Brain microvascular endothelial cell (primary cell): ENCODE measurements around the gene MINAR2.
A peak's percentile ranks its signal among the peaks of the same experiment; 100 is the strongest.

Experiments used
- DNase-seq: peaks from one replicate; pipeline ENCODE4 v3.0.0-alpha.2; 2020
- H3K27ac ChIP-seq: fragments of 250-450 bp; sonication (Bioruptor Pico); 2 replicates; pipeline ENCODE4 v1.5.1; 2020; ENCODE audit warnings: mild to moderate bottlenecking, moderate library complexity
- H3K27me3 ChIP-seq: fragments of 250-450 bp; sonication (Bioruptor Pico); replicated peaks from 2 replicates; pipeline ENCODE4 v1.5.1; 2020; ENCODE audit warnings: mild to moderate bottlenecking
- H3K36me3 ChIP-seq: fragments of 250-450 bp; sonication (Bioruptor Pico); replicated peaks from 2 replicates; pipeline ENCODE4 v1.5.1; 2020; ENCODE audit warnings: mild to moderate bottlenecking
- H3K4me3 ChIP-seq: 2 replicates; pipeline ENCODE4 v1.5.1; 2011; ENCODE audit warnings: low read depth, mild to moderate bottlenecking, control low read depth, low read length, moderate library complexity
- CTCF ChIP-seq: IDR thresholded peaks from 2 replicates; pipeline ENCODE4 v1.5.1; 2011; ENCODE audit warnings: low read depth, mild to moderate bottlenecking, moderate library complexity, low read length, control low read depth, inconsistent platforms; ENCODE audit errors: missing control alignments
- in situ Hi-C: cut with HindIII; loops from 2 replicates; pipeline ENCODE4 v1.10.0; 2017; ENCODE audit warnings: low sequenced_read_pairs, low pct_ligation_motif_present

Gene MINAR2

GRCh38 chr5:129767927-129768380, 20.1 kb downstream of the MINAR2 start:
- TF ChIP-seq CTCF = peak; percentile 98
- Histone ChIP-seq H3K36me3 (no peaks in the 10 kb centered on the region), H3K4me3 (no peak overlapping the region), H3K27me3 (no peaks in the 10 kb centered on the region), H3K27ac (no peak overlapping the region)
- peak; percentile 90 for DNase-seq
- in situ Hi-C loops = no loop called here

- H3K36me3 ChIP-seq = no peaks in the 10 kb centered on the region
- H3K27ac ChIP-seq = no peak overlapping the region
- no peak overlapping the region for H3K4me3 ChIP-seq
- H3K27me3 ChIP-seq = no peaks in the 10 kb centered on the region
- in situ Hi-C loops = no loop called here
- TF ChIP-seq CTCF = no peak
- no peak for DNase-seq
Measured at GRCh38 chr5:129768735-129769134, 20.8 kb downstream of the MINAR2 start.

- Histone ChIP-seq H3K27ac (no peak overlapping the region), H3K36me3 (no peaks in the 10 kb centered on the region), H3K27me3 (no peaks in the 10 kb centered on the region), H3K4me3 (no peak overlapping the region)
- no peak for DNase-seq
- in situ Hi-C loops = no loop called here
- TF ChIP-seq CTCF = no peak
Measured at GRCh38 chr5:129770024-129770820, 22.3 kb downstream of the MINAR2 start.

GRCh38 chr5:129771058-129771838, 23.4 kb downstream of the MINAR2 start:
- Histone ChIP-seq H3K27ac (no peak overlapping the region), H3K27me3 (no peaks in the 10 kb centered on the region), H3K36me3 (no peaks in the 10 kb centered on the region), H3K4me3 (no peak overlapping the region)
- DNase-seq = peak; percentile 57
- in situ Hi-C loops = no loop called here
- peak; percentile 86 for TF ChIP-seq CTCF

GRCh38 chr5:129773376-129773775, 25.5 kb downstream of the MINAR2 start:
- TF ChIP-seq CTCF = no peak
- Histone ChIP-seq H3K27me3 (no peaks in the 10 kb centered on the region), H3K27ac (no peak overlapping the region), H3K36me3 (no peaks in the 10 kb centered on the region), H3K4me3 (no peak overlapping the region)
- in situ Hi-C loops = no loop called here
- no peak for DNase-seq
